Measurements from ENCODE around the gene TRAIP.

GRCh38 chr3:49807431-49808114, 48.8 kb downstream of the TRAIP start:
- TF ChIP-seq CTCF (conservative IDR thresholded peaks at IDR 0.05) (no peak), EZH2 (IDR thresholded peaks at IDR 0.05; ENCODE audit: low read depth) (no peak)
